H7 (cell line): Measurements from ENCODE around the gene CRY2. TPM values are rescaled to one million over a fixed set of nuclear protein-coding genes. Genes with fewer than 3 reads are reported as not detected.

Source experiments
- DNase-seq: peaks from one replicate; pipeline ENCODE4 v3.0.0; 2012
- H3K27me3 ChIP-seq: 2 replicates; pipeline ENCODE4 v1.6.0; 2011; ENCODE audit warnings: mild to moderate bottlenecking, low read length; ENCODE audit not compliant: control insufficient read depth, insufficient read depth
- H3K36me3 ChIP-seq: replicated peaks from 2 replicates; pipeline ENCODE4 v1.5.1; 2011; ENCODE audit warnings: low read length; ENCODE audit not compliant: control insufficient read depth, insufficient read depth
- H3K4me3 ChIP-seq: 2 replicates; pipeline ENCODE4 v1.5.1; 2011; ENCODE audit warnings: low read depth, mild to moderate bottlenecking, control low read depth, low read length, moderate library complexity; ENCODE audit not compliant: insufficient read depth
- total RNA-seq: library from RNA; depleted of rRNA; stranded (reverse); fragments of >200 nt; shearing (Covaris generic); gene quantifications from 2 replicates; pipeline ENCODE4 v1.2.3, GENCODE V29; 2014; rRNA removed

Gene CRY2
- total RNA-seq, 1 experiment from 2014 or later = 16.0 TPM

DNA sequence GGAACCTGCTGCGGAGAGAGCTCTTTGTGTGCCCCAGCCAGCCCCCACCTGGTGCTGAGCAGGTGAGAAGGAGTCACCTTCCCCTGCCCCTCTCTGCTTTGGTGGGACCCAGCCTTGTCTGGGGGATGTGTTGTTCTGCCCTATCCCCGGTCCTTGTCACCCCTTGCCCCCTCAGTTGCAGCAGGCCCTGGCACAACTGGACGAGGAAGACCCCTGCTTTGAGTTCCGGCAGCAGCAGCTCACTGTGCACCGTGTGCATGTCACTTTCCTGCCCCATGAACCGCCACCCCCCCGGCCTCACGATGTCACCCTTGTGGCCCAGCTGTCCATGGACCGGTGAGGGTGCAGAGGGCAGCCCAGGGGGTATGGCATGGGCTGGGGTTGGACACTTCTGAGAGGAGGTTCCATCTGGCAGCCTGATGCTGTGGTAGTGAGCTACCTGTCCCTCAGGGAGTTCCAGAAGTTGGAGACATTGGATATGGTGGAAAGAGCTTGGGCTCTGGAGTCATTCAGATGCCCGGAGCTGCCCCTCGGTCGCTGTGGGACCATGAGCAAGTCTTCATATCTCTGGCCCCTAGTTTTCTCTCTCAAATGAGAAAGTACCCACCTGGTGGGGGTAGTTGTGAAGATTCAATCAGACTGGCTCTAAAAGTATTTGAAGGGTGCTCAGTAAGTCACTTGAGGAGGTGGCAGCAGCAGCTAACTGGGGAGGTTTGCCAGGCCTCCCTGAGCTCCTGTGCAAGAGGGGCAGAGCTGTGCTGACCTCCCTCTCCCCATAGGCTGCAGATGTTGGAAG is 79.5 kb downstream of the CRY2 start:
- no peak overlapping the region for H3K4me3 ChIP-seq
- peak; percentile 41 for DNase-seq
- H3K27me3 ChIP-seq = peaks cover 8% of the 10 kb centered on the region
- peaks cover 6% of the 10 kb centered on the region for H3K36me3 ChIP-seq

DNA sequence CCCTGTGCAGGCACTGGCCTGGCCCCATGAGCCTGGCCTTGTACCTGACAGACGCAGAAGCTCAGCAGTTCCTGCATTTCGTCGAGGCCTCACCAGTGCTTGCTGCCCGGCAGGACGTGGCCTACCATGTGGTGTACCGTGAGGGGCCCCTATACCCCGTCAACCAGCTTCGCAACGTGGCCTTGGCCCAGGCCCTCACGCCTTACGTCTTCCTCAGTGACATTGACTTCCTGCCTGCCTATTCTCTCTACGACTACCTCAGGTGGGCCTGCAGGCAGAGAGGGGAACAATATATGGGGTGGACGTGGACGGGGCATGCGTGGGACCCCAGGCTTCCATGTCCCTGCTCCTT is 80.0 kb downstream of the CRY2 start:
- DNase-seq = peak; percentile 49
- H3K36me3 ChIP-seq = peaks cover 6% of the 10 kb centered on the region
- no peak overlapping the region for H3K4me3 ChIP-seq
- peaks cover 6% of the 10 kb centered on the region for H3K27me3 ChIP-seq

DNA sequence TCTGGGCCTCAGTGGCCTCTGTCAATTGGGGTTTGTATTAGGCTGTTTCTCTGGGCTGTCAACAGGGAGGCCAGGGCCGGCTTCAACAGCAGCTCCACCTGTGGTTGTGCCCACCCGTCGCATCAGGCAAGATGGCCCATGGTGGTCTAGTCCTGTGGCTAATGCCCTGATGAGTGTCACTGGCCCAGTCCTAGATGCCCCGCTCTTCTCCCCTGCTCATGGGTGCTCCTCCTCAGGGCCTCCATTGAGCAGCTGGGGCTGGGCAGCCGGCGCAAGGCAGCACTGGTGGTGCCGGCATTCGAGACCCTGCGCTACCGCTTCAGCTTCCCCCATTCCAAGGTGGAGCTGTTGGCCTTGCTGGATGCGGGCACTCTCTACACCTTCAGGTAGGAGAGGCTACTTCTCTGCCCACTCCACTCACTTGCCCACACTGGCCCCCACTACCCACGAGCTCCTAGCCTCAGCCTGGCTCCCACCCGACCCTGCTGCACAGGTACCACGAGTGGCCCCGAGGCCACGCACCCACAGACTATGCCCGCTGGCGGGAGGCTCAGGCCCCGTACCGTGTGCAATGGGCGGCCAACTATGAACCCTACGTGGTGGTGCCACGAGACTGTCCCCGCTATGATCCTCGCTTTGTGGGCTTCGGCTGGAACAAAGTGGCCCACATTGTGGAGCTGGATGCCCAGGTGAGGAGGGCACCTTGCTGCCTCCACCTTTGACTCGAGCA is 80.6 kb downstream of the CRY2 start:
- peaks cover 5% of the 10 kb centered on the region; the same call in 1 of the 2 replicates for H3K27me3 ChIP-seq
- H3K4me3 ChIP-seq = no peak overlapping the region
- H3K36me3 ChIP-seq = peaks cover 6% of the 10 kb centered on the region
- DNase-seq = peak; percentile 60

DNA sequence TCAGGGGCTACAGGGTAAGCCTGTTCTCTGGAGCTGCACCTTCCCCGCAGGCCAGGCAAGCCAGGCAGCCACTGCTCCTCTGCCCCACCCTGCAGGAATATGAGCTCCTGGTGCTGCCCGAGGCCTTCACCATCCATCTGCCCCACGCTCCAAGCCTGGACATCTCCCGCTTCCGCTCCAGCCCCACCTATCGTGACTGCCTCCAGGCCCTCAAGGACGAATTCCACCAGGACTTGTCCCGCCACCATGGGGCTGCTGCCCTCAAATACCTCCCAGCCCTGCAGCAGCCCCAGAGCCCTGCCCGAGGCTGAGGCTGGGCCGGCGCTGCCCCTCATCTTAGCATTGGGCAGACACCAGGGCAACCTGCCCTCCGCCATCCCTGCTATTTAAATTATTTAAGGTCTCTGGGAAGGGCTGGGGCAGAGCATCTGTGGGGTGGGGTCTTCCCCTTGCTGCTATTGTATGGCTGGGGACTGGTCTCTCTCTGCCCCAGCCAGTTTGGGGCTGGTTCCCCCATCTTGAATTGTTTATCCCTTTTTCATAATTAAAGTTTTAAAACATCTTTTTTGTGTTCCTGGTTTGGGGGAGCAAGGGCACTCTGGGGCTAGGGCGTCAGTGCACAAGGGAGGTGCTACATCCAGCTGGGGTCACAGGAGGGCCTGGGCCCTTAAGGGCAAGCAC is 81.4 kb downstream of the CRY2 start:
- Histone ChIP-seq H3K4me3 (no peak overlapping the region), H3K27me3 (no peaks in the 10 kb centered on the region; the same call in 1 of the 2 replicates), H3K36me3 (peaks cover 8% of the 10 kb centered on the region)
- peak; percentile 49 for DNase-seq

DNA sequence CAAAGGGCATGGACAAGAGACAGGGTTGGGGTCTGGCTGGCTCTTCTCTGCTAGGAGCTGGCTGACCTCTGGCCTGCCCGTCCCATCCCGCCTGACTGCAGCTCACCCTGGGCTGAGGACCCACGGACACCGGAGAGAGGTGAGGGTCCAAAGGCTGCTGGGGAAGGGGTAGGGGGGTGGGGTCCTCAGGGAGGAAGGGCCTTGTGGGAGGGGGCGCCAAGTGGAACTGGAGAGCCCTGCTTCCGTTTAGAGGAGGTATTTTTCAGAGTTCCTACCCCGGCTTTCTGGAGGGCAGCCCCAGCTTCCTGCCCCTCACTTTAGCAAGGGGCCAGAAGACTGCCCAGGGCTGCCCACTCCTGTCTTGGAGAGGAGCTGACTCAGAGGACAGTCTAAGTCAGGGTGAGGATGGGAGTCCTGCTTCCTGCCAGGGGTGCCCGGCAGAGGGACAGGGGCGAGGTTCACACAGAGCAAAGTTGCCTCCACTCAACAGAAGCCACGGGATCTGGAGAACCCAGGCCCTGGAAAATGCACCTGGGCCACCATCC is 82.3 kb downstream of the CRY2 start:
- Histone ChIP-seq H3K27me3 (no peaks in the 10 kb centered on the region), H3K36me3 (peaks cover 10% of the 10 kb centered on the region), H3K4me3 (no peak overlapping the region)
- peak; percentile 66 for DNase-seq

DNA sequence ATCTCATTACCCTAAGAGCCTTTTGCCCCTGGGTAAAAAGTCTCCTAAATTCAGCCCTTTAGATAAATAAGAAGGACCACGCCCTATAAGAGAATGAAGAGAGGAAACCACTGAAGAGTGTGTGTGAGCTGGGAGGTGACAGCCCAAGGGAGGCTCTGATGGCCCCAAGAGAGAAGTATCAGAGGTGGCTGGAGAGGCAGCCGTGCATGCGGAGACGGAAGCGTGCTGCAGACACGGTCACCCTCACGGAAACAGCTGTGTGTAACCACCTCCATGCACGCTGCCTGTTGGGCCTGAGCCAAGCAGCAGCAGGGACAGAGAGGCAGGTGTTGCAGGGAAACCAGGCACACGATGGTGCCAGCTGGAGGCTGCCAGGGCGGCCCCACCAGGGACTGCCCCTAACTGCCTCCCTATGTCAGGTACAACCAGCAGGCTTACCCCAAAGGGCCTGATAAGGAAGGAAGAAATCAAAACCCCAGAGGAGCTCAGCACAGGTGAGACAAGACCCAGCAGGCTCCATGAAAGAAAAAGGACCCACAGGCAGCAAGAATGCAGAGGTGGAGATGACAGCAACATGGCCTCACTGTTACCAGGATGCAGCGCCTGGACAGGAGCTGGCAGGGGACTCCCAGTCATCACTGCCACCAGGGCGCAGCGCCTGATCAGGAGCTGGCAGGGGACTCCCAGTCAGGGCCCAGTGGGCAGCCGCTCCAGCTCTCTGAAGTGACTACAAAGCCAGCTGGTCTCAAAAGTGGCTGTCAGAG is 82.9 kb downstream of the CRY2 start:
- Histone ChIP-seq H3K4me3 (no peak overlapping the region), H3K36me3 (peaks cover 16% of the 10 kb centered on the region), H3K27me3 (no peaks in the 10 kb centered on the region)
- DNase-seq = peak; percentile 66

DNA sequence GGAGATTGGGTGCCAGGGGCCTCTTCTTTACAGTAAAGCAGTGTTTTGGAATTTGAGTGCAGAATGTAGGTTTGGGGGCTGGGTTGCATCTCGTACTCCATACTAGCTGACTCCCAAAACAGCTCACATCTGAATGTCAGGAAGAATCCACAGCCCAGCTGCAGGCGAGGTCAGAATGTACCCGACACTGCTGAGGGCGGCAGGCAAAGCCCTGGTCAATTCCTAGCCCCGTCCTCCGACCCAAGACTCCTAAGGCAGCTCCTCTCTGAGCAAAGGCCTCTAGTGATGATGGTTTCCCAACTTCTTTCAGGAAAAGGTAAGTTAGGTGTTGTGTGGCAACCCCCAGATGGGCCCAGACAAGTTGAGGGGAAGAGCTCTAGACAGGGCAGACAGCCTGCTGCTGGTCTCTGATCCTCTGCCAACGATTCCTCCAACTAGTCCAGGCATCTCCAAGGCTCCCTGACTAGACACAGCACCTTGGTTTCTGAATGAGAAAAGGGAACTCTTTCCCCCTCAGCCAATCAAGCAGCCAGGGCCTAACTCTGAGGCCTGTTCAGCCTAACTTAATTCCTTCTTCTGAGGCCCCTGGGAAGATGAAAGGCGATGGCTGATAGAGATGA is 83.8 kb downstream of the CRY2 start:
- DNase-seq = no peak
- H3K36me3 ChIP-seq = peaks cover 16% of the 10 kb centered on the region
- no peak overlapping the region for H3K4me3 ChIP-seq
- H3K27me3 ChIP-seq = no peaks in the 10 kb centered on the region

DNA sequence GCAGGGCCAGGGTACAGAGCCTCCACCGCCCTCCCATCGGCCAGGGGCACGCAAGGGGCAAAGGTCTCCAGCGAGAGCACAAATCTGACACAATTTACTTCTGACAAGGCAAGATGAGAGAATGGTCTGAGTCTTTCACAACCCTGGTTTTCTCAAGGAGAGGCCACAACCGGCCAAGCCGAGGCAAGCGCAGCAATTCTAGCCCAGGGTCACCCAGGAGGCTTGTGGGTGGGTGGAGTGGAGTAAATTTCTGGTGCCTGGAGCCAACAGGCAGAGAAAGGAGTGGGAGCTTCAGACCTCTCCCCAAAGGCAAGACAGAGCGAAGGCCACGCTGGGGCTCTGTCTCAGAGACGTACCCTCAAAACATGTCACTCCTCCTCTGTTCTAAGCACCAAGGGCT is 84.5 kb downstream of the CRY2 start:
- Histone ChIP-seq H3K27me3 (no peaks in the 10 kb centered on the region), H3K4me3 (no peak overlapping the region), H3K36me3 (peaks cover 14% of the 10 kb centered on the region)
- DNase-seq = peak; percentile 39

DNA sequence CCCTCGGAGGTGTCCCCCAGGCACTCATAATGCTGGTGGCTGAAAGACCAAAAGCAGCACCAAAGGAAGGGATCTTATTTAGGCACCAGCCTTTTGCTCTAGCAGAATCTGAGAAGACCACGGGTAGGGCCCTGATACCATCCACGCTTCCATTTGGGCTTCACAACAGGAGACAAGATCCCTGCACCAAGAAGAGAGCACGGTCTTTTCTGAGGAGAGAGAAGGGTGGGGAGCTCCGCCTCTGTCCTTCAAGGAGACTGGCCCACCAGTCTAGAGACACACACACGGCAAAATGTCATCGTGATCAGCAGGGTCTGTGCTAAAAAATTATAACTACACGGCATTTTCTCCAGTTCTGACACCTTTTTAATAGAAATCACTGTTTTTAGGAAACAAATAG is 84.9 kb downstream of the CRY2 start:
- no peak for DNase-seq
- Histone ChIP-seq H3K36me3 (peaks cover 11% of the 10 kb centered on the region), H3K27me3 (no peaks in the 10 kb centered on the region), H3K4me3 (no peak overlapping the region)

Other genes with a start within 250 kb of the CRY2 start
- gene CHST1, start 181.9 kb upstream of the CRY2 start, total RNA-seq = 0.87 and 0.89 TPM in 2 replicates
- gene SLC35C1, start 42.3 kb upstream of the CRY2 start, total RNA-seq = 3.9 and 5.8 TPM in 2 replicates
- gene MAPK8IP1, start 38.2 kb downstream of the CRY2 start, total RNA-seq = 10.4 and 15.3 TPM in 2 replicates
- gene FREY1, start 59.8 kb downstream of the CRY2 start, total RNA-seq = 0.35 and 2.3 TPM in 2 replicates
- 39.9 and 43.7 TPM in 2 replicates for gene PEX16, start 70.4 kb downstream of the CRY2 start, total RNA-seq
- 36.6 and 38.6 TPM in 2 replicates for gene LARGE2, start 75.2 kb downstream of the CRY2 start, total RNA-seq